ENCODE data around the gene CD4.

- TF ChIP-seq CTCF (IDR thresholded peaks at IDR 0.05): no peak
- TF ChIP-seq POLR2A (IDR thresholded peaks at IDR 0.05): no peak
Observed at GRCh38 chr12:6834254-6834653, 44.9 kb downstream of the CD4 start.

Data from adrenal gland (tissue), 5 donors.